Loucy (cell line): Measurements from ENCODE around the gene STEAP4.

ENCODE experiments used
- H2AFZ ChIP-seq: fragments of 200-600 bp; sonication (generic); 2 replicates; pipeline ENCODE4 v1.6.0; 2016; ENCODE audit warnings: antibody characterized with exemption, mild to moderate bottlenecking, low read length, moderate library complexity
- H3F3A ChIP-seq: fragments of 200-600 bp; 2 replicates; pipeline ENCODE4 v1.6.0; 2016; ENCODE audit warnings: antibody characterized with exemption, low read depth, mild to moderate bottlenecking
- H3K27me3 ChIP-seq: fragments of 200-600 bp; sonication (generic); 2 replicates; pipeline ENCODE4 v1.6.1; 2014; ENCODE audit warnings: low read length, mild to moderate bottlenecking; ENCODE audit not compliant: insufficient read depth, poor library complexity, severe bottlenecking
- H3K36me3 ChIP-seq: fragments of 200-600 bp; sonication (generic); 2 replicates; pipeline ENCODE4 v1.6.1; 2016; ENCODE audit warnings: low read length; ENCODE audit not compliant: insufficient read depth
- H3K4me1 ChIP-seq: fragments of 200-600 bp; sonication (generic); 2 replicates; pipeline ENCODE4 v1.5.1; 2014; ENCODE audit warnings: low read length, mild to moderate bottlenecking; ENCODE audit not compliant: insufficient read depth, poor library complexity, severe bottlenecking
- H3K4me2 ChIP-seq: fragments of 200-600 bp; sonication (generic); 2 replicates; pipeline ENCODE4 v1.6.0; 2014; ENCODE audit warnings: antibody characterized with exemption, low read length, low read depth, mild to moderate bottlenecking; ENCODE audit not compliant: poor library complexity, severe bottlenecking
- H3K4me3 ChIP-seq: fragments of 200-600 bp; sonication (generic); 2 replicates; pipeline ENCODE4 v1.5.1; 2014; ENCODE audit warnings: low read length, mild to moderate bottlenecking, mixed read lengths; ENCODE audit not compliant: poor library complexity, severe bottlenecking
- H3K79me2 ChIP-seq: fragments of 200-600 bp; sonication (generic); 2 replicates; pipeline ENCODE4 v1.6.1; 2014; ENCODE audit warnings: low read length; ENCODE audit not compliant: insufficient read depth
- H3K9ac ChIP-seq: fragments of 200-600 bp; sonication (generic); 2 replicates; pipeline ENCODE4 v1.6.0; 2014; ENCODE audit warnings: mild to moderate bottlenecking, low read depth, low read length, moderate library complexity; ENCODE audit not compliant: poor library complexity, severe bottlenecking
- H3K9me2 ChIP-seq: fragments of 200-600 bp; sonication (generic); replicated peaks from 2 replicates; pipeline ENCODE4 v1.6.1; 2016; ENCODE audit warnings: low read depth, low read length, mixed read lengths
- H3K9me3 ChIP-seq: fragments of 200-600 bp; sonication (generic); 2 replicates; pipeline ENCODE4 v1.6.1; 2014; ENCODE audit warnings: mild to moderate bottlenecking, antibody characterized with exemption, low read length, low read depth; ENCODE audit not compliant: insufficient read depth
- H4K20me1 ChIP-seq: fragments of 200-600 bp; sonication (generic); 2 replicates; pipeline ENCODE4 v1.6.0; 2014; ENCODE audit warnings: antibody characterized with exemption, low read length, mild to moderate bottlenecking; ENCODE audit not compliant: insufficient read depth, poor library complexity, severe bottlenecking
- EZH2phosphoT487 ChIP-seq: fragments of 200-600 bp; IDR thresholded peaks from 2 replicates; pipeline ENCODE4 v1.6.1; 2018; ENCODE audit warnings: antibody characterized with exemption, mild to moderate bottlenecking, moderate library complexity, borderline replicate concordance
- TF ChIP-seq, protein P1 (sequence below): fragments of 200-600 bp; sonication (generic); conservative IDR thresholded peaks from 2 replicates; pipeline ENCODE4 v1.5.1; 2014; ENCODE audit warnings: mild to moderate bottlenecking, antibody characterized with exemption, low read length

The STEAP4 gene

DNA sequence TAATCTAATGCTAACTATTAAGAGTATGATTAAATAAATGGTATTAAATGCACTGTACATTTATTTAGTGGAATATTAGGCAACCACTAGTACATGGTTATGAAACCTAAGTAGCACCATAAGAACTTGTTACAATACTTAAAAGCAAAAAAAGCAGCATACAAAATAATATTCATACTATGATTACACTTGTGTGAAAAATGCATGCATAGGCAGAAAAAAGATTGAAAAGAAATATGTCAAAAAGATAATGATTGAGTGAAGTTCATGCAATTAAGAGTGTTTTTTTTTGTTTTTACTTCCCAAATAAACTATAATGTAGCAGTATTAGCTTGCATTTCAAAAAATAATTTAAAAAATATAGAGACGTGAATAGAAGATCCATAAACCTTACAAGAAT, 66.8 kb downstream of the STEAP4 start:
- Histone ChIP-seq H3K4me3 (no peak overlapping the region), H3F3A (no peaks in the 10 kb centered on the region), H2AFZ (no peak overlapping the region), H3K9ac (no peak overlapping the region), H3K4me1 (no peaks in the 10 kb centered on the region), H3K9me3 (no peaks in the 10 kb centered on the region), H3K27me3 (no peaks in the 10 kb centered on the region), H3K4me2 (no peak overlapping the region), H3K79me2 (no peaks in the 10 kb centered on the region), H3K9me2 (no peaks in the 10 kb centered on the region), H4K20me1 (no peaks in the 10 kb centered on the region), H3K36me3 (no peaks in the 10 kb centered on the region)
- no peak for TF ChIP-seq EZH2phosphoT487
- TF ChIP-seq, protein P1, sequence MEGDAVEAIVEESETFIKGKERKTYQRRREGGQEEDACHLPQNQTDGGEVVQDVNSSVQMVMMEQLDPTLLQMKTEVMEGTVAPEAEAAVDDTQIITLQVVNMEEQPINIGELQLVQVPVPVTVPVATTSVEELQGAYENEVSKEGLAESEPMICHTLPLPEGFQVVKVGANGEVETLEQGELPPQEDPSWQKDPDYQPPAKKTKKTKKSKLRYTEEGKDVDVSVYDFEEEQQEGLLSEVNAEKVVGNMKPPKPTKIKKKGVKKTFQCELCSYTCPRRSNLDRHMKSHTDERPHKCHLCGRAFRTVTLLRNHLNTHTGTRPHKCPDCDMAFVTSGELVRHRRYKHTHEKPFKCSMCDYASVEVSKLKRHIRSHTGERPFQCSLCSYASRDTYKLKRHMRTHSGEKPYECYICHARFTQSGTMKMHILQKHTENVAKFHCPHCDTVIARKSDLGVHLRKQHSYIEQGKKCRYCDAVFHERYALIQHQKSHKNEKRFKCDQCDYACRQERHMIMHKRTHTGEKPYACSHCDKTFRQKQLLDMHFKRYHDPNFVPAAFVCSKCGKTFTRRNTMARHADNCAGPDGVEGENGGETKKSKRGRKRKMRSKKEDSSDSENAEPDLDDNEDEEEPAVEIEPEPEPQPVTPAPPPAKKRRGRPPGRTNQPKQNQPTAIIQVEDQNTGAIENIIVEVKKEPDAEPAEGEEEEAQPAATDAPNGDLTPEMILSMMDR: no peak

DNA sequence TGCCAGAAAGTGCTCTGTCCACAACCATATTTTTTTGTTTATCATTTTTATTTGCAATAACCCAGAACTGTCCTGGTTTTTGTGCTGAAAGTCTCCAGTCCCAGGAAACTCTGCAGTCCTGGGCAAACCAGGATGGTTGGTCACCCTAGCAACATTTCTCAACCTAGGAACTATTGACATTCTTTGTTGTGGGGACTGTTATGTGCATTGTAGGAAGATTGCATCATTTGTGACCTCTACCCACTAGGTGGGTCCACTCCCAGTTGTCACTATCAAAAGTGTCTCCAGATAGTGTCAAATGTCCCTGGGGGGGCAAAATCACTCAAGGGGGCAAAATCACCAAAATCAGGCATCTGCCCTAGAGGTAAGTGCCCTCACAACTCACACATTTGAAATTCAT, 72.9 kb downstream of the STEAP4 start:
- TF ChIP-seq EZH2phosphoT487: no peak
- TF ChIP-seq, protein P1: no peak
- H2AFZ ChIP-seq: no peak overlapping the region
- no peaks in the 10 kb centered on the region for H3F3A ChIP-seq
- no peaks in the 10 kb centered on the region for H3K36me3 ChIP-seq
- H4K20me1 ChIP-seq: no peaks in the 10 kb centered on the region
- H3K9me2 ChIP-seq: no peaks in the 10 kb centered on the region
- no peak overlapping the region for H3K4me3 ChIP-seq
- H3K79me2 ChIP-seq: no peaks in the 10 kb centered on the region
- no peak overlapping the region for H3K4me2 ChIP-seq
- H3K4me1 ChIP-seq: no peaks in the 10 kb centered on the region
- no peak overlapping the region for H3K9ac ChIP-seq
- no peaks in the 10 kb centered on the region for H3K27me3 ChIP-seq
- H3K9me3 ChIP-seq: no peaks in the 10 kb centered on the region

DNA sequence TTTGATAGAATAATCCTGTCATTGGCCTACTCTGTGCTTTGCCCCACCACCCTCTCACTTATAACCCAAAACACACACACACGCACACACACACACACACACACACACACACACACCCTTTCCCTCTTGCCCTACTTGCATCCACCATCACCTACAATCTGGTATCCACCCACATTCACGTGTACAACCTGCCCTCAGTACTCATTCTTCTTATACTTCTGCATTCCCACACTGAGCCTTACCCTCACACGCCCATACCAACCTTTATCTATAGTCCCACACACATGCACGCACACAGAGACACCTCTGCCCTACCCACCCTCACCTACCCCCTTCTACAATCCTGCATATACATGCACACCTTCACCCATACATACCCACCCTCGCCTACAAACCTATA, 76.0 kb downstream of the STEAP4 start:
- Histone ChIP-seq H3K9ac (no peak overlapping the region), H4K20me1 (no peaks in the 10 kb centered on the region), H3K79me2 (no peaks in the 10 kb centered on the region), H3K4me2 (no peak overlapping the region), H2AFZ (no peak overlapping the region), H3K27me3 (no peaks in the 10 kb centered on the region), H3K4me1 (no peaks in the 10 kb centered on the region), H3K4me3 (no peak overlapping the region), H3K9me2 (no peaks in the 10 kb centered on the region), H3K9me3 (no peaks in the 10 kb centered on the region), H3F3A (no peaks in the 10 kb centered on the region), H3K36me3 (no peaks in the 10 kb centered on the region)
- no peak for TF ChIP-seq EZH2phosphoT487
- TF ChIP-seq, protein P1: no peak
